B cell (primary cell): Measurements from ENCODE around the gene SMIM45.

Experiments used
- ATAC-seq: fragments of 200-7000 bp; cut with Tn5 transposase; one replicate; pipeline ENCODE4 v1.10.0; 2021; ENCODE audit warnings: low read depth, mild to moderate bottlenecking, moderate number of reproducible peaks, moderate library complexity
- CTCF ChIA-PET: fragments of 350-600 bp; sonication (Branson Sonifier 250); formaldehyde crosslinking; loops from one replicate; lab custom pipeline; 2021; ENCODE audit warnings: antibody characterized with exemption, inconsistent platforms; lab: Charles Lee
- POLR2A ChIA-PET: fragments of 350-600 bp; sonication (Branson Sonifier 250); formaldehyde crosslinking; loops from one replicate; lab custom pipeline; 2021; ENCODE audit warnings: antibody characterized with exemption; lab: Charles Lee
- DNase-seq: peaks from one replicate; pipeline ENCODE4 v3.0.0; 2013
- H2AFZ ChIP-seq: 2 replicates; pipeline ENCODE4 v1.6.1; 2012; ENCODE audit warnings: mild to moderate bottlenecking, low read depth, low read length; ENCODE audit not compliant: insufficient read depth, poor library complexity, severe bottlenecking
- H3K27ac ChIP-seq, 2 donors: 1 replicate in 1 of 2; 2 replicates in 1 of 2; pipeline ENCODE4 v1.5.1; 2012 to 2013; ENCODE audit warnings: low read length in 2 of 2, mild to moderate bottlenecking in 2 of 2, moderate library complexity in 1 of 2
- H3K27me3 ChIP-seq, 4 experiments: fragments of 200-600 bp in 1 of 4; sonication (generic) in 1 of 4; replicated peaks in 1 of 4; 1 replicate in 2 of 4; 2 replicates in 2 of 4; pipeline versions ENCODE4 v1.6.1 to v1.7.0; 2013 to 2016; ENCODE audit warnings: low read length in 3 of 4, mild to moderate bottlenecking in 2 of 4, mixed read lengths in 1 of 4, moderate library complexity in 1 of 4; ENCODE audit not compliant: insufficient read depth in 4 of 4, control insufficient read depth in 3 of 4; ENCODE audit errors: control extremely low read depth in 1 of 4
- H3K36me3 ChIP-seq, 2 experiments: replicated peaks in 1 of 2; 1 replicate in 1 of 2; 2 replicates in 1 of 2; pipeline versions ENCODE4 v1.6.1 to v1.7.1; 2013; ENCODE audit warnings: low read length in 1 of 2; ENCODE audit not compliant: insufficient read depth in 2 of 2, control insufficient read depth in 1 of 2; ENCODE audit errors: control extremely low read depth in 1 of 2, extremely low read depth in 1 of 2
- H3K4me1 ChIP-seq, 2 donors: fragments of 200-600 bp in 1 of 2; sonication (generic) in 1 of 2; 1 replicate in 1 of 2; 2 replicates in 1 of 2; pipeline versions ENCODE4 v1.5.1 to v1.6.1; 2013 to 2017; ENCODE audit warnings: low read length in 2 of 2; ENCODE audit not compliant: control insufficient read depth in 2 of 2, insufficient read depth in 2 of 2
- H3K4me2 ChIP-seq: replicated peaks from 2 replicates; pipeline ENCODE3; 2012; ENCODE audit warnings: mild to moderate bottlenecking, low read depth, low read length; ENCODE audit not compliant: poor library complexity, severe bottlenecking
- H3K4me3 ChIP-seq, 5 experiments: fragments of 200-600 bp in 1 of 5; sonication (generic) in 1 of 5; 1 replicate in 3 of 5; 2 replicates in 2 of 5; pipeline versions ENCODE4 v1.5.1 to v1.7.0; 2011 to 2016; ENCODE audit warnings: low read length in 4 of 5, mild to moderate bottlenecking in 4 of 5, low read depth in 2 of 5, control low read depth in 1 of 5, moderate library complexity in 1 of 5; ENCODE audit not compliant: insufficient read depth in 1 of 5; ENCODE audit errors: control extremely low read depth in 1 of 5, extremely low read depth in 1 of 5
- H3K79me2 ChIP-seq: fragments of 200-600 bp; sonication (generic); one replicate; pipeline ENCODE4 v1.6.0; 2016; ENCODE audit warnings: low read length; ENCODE audit not compliant: control insufficient read depth, insufficient read depth
- H3K9ac ChIP-seq: fragments of 200-600 bp; sonication (generic); 2 replicates; pipeline ENCODE4 v1.6.1; 2017; ENCODE audit warnings: mild to moderate bottlenecking, low read length, moderate library complexity
- H3K9me3 ChIP-seq, 3 donors: one replicate each; pipeline versions ENCODE4 v1.6.1 to v1.7.1; 2013; ENCODE audit warnings: low read length in 2 of 3; ENCODE audit not compliant: control insufficient read depth in 2 of 3, insufficient read depth in 1 of 3; ENCODE audit errors: control extremely low read depth in 1 of 3
- H4K20me1 ChIP-seq: 2 replicates; pipeline ENCODE4 v1.6.0; 2012; ENCODE audit warnings: mild to moderate bottlenecking, low read length; ENCODE audit not compliant: insufficient read depth, control insufficient read depth, poor library complexity, severe bottlenecking
- H3K27ac Mint-ChIP-seq: one replicate; pipeline ENCODE4 v1.8.0; 2021; ENCODE audit warnings: mixed read lengths
- H3K27me3 Mint-ChIP-seq: one replicate; pipeline ENCODE4 v1.8.0; 2021; ENCODE audit warnings: mixed read lengths
- H3K4me1 Mint-ChIP-seq: one replicate; pipeline ENCODE4 v1.8.0; 2021; ENCODE audit warnings: mixed read lengths
- H3K4me3 Mint-ChIP-seq: one replicate; pipeline ENCODE4 v1.8.0; 2021; ENCODE audit warnings: mixed read lengths
- H3K9me3 Mint-ChIP-seq: one replicate; pipeline ENCODE4 v1.8.0; 2022; ENCODE audit warnings: mixed read lengths; ENCODE audit not compliant: insufficient read depth
- CTCF ChIP-seq: fragments of 200-600 bp; IDR thresholded peaks from one replicate; pipeline ENCODE4 v1.8.0; 2022; ENCODE audit warnings: antibody characterized with exemption, mild to moderate bottlenecking
- EZH2 ChIP-seq: IDR thresholded peaks from 2 replicates; pipeline ENCODE4 v1.6.1; 2012; ENCODE audit warnings: borderline replicate concordance, low read depth, mild to moderate bottlenecking, moderate library complexity, low read length; ENCODE audit not compliant: insufficient read depth, poor library complexity, severe bottlenecking
- WGBS: methylation state at CpG from one replicate; pipeline ENCODE4 v1.1.5; 2013; ENCODE audit warnings: missing lambda C conversion rate; ENCODE audit not compliant: insufficient coverage; 5-methylcytosine and 5-hydroxymethylcytosine counted together
- intact Hi-C: fragments of 100-400 bp; cut with micrococcal nuclease; formaldehyde crosslinking; loops from one replicate; pipeline ENCODE4 v1.10.0; 2022

The SMIM45 gene

DNA sequence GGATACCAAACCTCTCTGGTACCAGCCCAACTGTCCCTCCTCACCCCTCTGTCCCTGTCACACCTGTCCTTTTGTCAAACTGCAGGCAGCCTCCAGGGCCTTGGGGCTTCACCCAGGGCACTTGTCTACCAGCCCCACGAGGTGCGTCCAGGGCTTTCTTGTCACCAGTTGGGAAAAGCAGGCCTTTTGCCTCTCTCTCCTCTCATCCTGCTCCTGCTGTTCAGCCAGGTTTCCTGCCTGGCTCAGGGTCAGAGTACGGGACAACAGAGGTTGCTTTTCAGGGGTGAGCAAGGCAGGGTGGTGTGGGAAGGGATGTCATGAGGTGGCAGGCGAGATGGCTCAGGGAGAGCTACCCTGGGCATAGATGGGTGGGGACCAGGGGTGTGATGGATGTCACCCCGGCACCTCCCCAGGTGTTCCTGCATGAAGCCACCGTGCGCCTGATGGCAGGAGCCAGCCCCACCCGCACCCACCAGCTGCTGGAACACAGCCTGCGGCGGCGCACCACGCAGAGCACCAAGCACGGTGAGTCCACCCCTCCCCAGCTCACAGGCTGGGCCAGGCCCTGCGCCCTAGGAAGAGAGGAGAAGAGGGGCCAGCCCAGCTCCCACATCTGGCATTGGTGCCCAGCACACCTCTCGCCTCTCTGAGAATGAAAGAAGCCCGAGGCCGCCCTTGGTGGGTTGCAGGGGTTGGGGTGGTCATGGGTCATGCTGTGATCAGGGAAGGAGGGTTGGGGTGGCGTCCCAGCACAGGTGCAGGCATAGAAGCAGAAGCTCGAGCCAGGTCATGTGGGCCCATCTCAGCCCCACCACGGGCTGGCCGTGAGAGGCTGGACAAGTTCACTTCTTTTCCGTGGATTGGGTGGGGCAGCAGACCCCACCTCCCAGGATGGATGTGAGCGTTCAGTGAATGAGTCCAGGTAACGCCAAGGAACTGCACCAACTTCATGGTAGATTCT is 47.2 kb upstream of the SMIM45 start:
- Mint-ChIP-seq H3K27me3 (no peaks in the 10 kb centered on the region), H3K4me3 (no peak overlapping the region), H3K9me3 (no peaks in the 10 kb centered on the region), H3K4me1 (peaks cover 23% of the 10 kb centered on the region), H3K27ac (peak overlapping the region; percentile 68)
- no peaks in the 10 kb centered on the region for H3K79me2 ChIP-seq
- DNase-seq (no peak), ATAC-seq (no peak)
- intact Hi-C loops: loop anchor here (5.0 kb wide), 1 partner anchor 38 kb away; no protein-coding TSS in a partner anchor
- WGBS: 93% methylated on average over 18 of the region's 24 CpGs
- no peak overlapping the region for H3K4me3 ChIP-seq
- H3K9me3 ChIP-seq: no peaks in the 10 kb centered on the region
- no peak overlapping the region for H2AFZ ChIP-seq
- H3K36me3 ChIP-seq: peaks cover 0 to 64% of the 10 kb centered on the region in 2 experiments
- CTCF ChIA-PET: interaction anchor here (4.2 kb wide), 1 partner anchor 36 kb away, joined by 16 read pairs; no protein-coding TSS in a partner anchor
- H3K4me1 ChIP-seq: peaks cover 19 to 22% of the 10 kb centered on the region in 2 donors
- no peak overlapping the region for H3K4me2 ChIP-seq
- no peak overlapping the region for H3K9ac ChIP-seq
- POLR2A ChIA-PET: interaction anchor here (1.1 to 1.4 kb wide), 2 partner anchors 15 to 42 kb away, joined by 3 read pairs; partner anchors contain the start of gene CENPM
- peaks cover 0 to 8% (median 2%) of the 10 kb centered on the region in 4 experiments for H3K27me3 ChIP-seq
- TF ChIP-seq CTCF (no peak), EZH2 (no peak)
- H3K27ac ChIP-seq: no peak overlapping the region
- peaks cover 13% of the 10 kb centered on the region for H4K20me1 ChIP-seq
